ENCODE results near the gene MAP3K15.

Gene MAP3K15

DNA sequence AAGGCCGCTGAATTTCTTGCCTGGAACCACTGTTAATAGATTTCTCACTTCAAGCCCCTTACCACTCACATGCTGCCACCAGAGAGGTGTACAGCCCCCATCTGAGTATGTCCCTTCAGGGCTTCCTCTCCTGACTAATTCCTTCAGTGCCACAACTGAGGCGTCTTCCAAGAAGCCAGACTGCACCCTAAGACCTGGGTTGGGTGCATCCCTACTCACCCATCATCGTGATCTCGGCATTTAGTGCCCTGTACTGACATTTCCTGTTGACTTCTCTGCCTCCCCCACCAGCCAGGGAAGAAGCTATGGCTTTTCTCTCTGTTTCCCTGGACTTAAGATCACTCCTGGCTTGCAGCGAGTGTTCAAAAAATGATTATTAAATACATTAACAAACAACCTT lies 40.4 kb upstream of the MAP3K15 start:
- TF ChIP-seq, protein P1, sequence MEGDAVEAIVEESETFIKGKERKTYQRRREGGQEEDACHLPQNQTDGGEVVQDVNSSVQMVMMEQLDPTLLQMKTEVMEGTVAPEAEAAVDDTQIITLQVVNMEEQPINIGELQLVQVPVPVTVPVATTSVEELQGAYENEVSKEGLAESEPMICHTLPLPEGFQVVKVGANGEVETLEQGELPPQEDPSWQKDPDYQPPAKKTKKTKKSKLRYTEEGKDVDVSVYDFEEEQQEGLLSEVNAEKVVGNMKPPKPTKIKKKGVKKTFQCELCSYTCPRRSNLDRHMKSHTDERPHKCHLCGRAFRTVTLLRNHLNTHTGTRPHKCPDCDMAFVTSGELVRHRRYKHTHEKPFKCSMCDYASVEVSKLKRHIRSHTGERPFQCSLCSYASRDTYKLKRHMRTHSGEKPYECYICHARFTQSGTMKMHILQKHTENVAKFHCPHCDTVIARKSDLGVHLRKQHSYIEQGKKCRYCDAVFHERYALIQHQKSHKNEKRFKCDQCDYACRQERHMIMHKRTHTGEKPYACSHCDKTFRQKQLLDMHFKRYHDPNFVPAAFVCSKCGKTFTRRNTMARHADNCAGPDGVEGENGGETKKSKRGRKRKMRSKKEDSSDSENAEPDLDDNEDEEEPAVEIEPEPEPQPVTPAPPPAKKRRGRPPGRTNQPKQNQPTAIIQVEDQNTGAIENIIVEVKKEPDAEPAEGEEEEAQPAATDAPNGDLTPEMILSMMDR (IDR thresholded peaks at IDR 0.05; ENCODE audit: insufficient read depth, low read depth, low read length, missing control alignments) = no peak
- no peak for DNase-seq (ENCODE audit: low read depth)
- H3K4me3 ChIP-seq (ENCODE audit: low read depth, low read length) = no peak overlapping the region

DNA sequence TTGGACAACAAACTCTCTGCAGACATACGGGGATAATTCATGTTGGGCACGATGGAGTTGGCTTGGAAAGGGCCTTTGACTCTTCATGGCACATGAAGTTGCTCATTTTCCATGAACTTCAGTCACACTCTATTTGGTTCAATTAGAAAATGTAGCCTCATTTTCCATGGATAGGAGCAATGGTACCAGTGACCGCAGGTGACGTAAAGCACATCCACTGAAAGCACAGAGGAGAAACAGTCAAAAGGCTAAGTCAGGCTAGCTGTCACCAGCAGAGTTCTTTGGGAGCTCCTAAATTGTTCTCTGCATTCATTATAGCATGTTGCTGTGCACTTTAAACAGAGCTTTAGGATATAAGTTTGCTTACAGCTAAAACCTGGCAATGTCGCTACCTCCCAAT lies 39.9 kb upstream of the MAP3K15 start:
- H3K4me3 ChIP-seq (ENCODE audit: low read depth, low read length) = no peak overlapping the region
- no peak for DNase-seq (ENCODE audit: low read depth)
- TF ChIP-seq, protein P1 (IDR thresholded peaks at IDR 0.05; ENCODE audit: insufficient read depth, low read depth, low read length, missing control alignments) = no peak

DNA sequence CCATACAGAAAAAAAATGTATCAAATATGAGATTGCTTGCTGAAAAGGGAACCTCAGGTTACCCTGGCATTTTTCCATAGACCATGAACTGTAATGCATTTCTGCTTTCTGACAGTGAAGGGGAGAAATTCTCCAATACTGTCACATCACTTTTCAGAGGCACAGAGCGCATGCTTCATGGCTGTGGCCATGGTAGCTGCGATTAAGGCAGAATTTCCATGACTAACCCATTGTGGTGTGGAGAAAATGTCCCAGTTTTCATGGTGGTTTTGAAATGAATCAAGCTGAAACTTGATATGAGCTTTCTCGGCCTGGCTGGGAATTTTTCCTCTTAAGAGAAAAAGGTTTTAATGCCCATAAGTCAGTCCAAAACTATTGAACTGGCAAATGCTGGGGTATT lies 39.5 kb upstream of the MAP3K15 start:
- TF ChIP-seq, protein P1 (IDR thresholded peaks at IDR 0.05; ENCODE audit: insufficient read depth, low read depth, low read length, missing control alignments) = no peak
- DNase-seq (ENCODE audit: low read depth) = peak; percentile 59
- no peak overlapping the region for H3K4me3 ChIP-seq (ENCODE audit: low read depth, low read length)

DNA sequence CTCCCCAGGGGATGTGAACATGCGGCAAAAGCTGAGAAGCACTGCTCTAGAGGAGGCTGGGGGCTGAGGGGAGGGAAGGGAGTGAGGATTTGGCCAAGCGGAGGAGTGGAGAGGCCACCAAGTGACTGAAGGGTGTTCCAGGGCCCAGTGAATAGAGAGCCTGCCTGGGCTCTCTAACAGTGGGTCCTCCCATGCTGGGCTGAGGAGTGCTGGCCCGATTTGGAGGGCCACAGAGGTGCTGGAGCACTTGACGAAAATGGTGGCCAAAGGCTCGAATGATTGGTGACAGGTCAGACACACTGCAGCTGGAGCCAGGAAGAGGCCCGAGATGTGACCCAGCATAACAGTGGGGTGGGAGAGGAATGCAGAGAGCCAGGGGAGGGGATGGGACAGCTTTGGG lies 37.5 kb upstream of the MAP3K15 start:
- no peak overlapping the region for H3K4me3 ChIP-seq (ENCODE audit: low read depth, low read length)
- no peak for DNase-seq (ENCODE audit: low read depth)
- TF ChIP-seq, protein P1 (IDR thresholded peaks at IDR 0.05; ENCODE audit: insufficient read depth, low read depth, low read length, missing control alignments) = no peak

DNA sequence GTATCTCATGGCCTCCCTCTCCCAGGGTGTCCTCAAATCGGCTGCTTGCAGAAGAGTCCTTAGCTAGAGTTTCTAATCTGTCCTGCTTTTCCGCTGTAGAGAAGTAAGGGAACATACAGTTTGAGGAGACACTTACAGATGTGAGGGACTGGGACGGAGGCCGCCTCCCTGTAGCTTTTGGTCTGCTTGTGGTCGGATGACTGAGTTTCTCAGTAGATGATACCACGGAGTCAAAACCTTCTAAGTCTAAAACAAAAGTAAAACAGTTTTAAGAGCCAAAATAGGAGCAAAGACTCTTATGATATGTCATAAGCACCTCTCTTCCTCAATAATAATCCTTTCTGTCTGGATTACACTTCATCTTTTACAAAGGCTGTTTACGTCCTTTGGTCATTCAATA lies 34.5 kb upstream of the MAP3K15 start:
- DNase-seq (ENCODE audit: low read depth) = no peak
- TF ChIP-seq, protein P1 (IDR thresholded peaks at IDR 0.05; ENCODE audit: insufficient read depth, low read depth, low read length, missing control alignments) = no peak
- no peak overlapping the region for H3K4me3 ChIP-seq (ENCODE audit: low read depth, low read length)

DNA sequence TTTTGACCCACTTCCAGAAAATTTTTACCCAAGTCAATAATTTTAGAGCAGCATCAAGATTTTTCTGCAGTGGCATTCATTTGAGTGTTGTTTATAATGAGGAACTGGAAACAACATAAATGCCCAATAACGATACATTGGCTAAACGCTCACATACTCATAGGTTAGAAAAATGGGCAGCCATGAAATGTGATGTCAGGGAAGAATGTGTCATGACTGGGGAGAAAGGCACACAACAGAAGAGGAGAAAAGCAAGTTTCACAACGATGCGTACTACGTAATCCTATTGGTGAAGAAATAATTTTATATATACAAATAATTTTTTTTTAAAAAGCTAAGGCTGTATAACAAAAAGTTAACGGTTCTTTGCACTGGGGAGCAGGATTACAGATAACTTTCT lies 33.6 kb upstream of the MAP3K15 start:
- no peak for DNase-seq (ENCODE audit: low read depth)
- H3K4me3 ChIP-seq (ENCODE audit: low read depth, low read length) = no peak overlapping the region
- TF ChIP-seq, protein P1 (IDR thresholded peaks at IDR 0.05; ENCODE audit: insufficient read depth, low read depth, low read length, missing control alignments) = no peak

DNA sequence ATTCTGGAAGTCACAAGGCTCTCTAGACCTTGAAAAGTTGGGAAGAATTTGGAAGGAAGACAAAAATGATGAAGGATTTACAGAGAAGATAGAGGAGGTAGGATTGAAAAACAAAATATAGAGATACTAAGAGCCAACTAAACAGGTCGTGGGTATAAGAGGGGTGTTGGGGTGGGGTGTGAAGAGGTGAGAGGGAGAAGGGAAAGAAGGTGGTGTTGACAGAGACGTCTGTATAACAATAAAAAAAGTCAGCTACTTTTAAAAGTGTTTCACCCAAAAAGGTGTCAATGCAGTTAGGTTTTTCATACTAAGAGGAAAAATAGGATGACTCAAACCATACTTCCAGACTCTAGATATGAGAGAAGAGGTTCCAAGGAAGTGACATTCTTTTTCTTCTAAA lies 33.0 kb upstream of the MAP3K15 start:
- no peak overlapping the region for H3K4me3 ChIP-seq (ENCODE audit: low read depth, low read length)
- DNase-seq (ENCODE audit: low read depth) = no peak
- TF ChIP-seq, protein P1 (IDR thresholded peaks at IDR 0.05; ENCODE audit: insufficient read depth, low read depth, low read length, missing control alignments) = no peak

Data from GM12865 (cell line).